HG03354 (cell line): ENCODE data around the gene COPE.
"Not testable (repeated sequence)": the region's sequence is repeated elsewhere in the genome, so short reads cannot be mapped to it uniquely, and the experiment has no call there.

Source experiments
- ATAC-seq: cut with Tn5 transposase; IDR thresholded peaks from one replicate; pipeline ENCODE4 v1.9.1; 2021; ENCODE audit warnings: mild to moderate bottlenecking; ENCODE audit not compliant: unreplicated experiment, poor library complexity, severe bottlenecking

Gene COPE

GRCh38 chr19:18941628-18942354 is 22.6 kb upstream of the COPE start:
- no peak for ATAC-seq

GRCh38 chr19:18940769-18941627 is 21.8 kb upstream of the COPE start, which contains the start of gene HOMER3:
Gene HOMER3, minus strand, starts transcription at chr19:18941217. Its CDS starts 2,235 bp downstream, at chr19:18938982.
- no peak for ATAC-seq

- ATAC-seq, result no peak
These were observed 21.0 kb upstream of the COPE start for GRCh38 chr19:18939922-18940768.

GRCh38 chr19:18939163-18939562 is 20.0 kb upstream of the COPE start:
- ATAC-seq, result no peak

GRCh38 chr19:18933297-18933696 is 14.1 kb upstream of the COPE start:
- no peak for ATAC-seq

GRCh38 chr19:18932216-18932841 is 13.1 kb upstream of the COPE start:
- peak; percentile 50 for ATAC-seq

GRCh38 chr19:18931316-18932162 is 12.4 kb upstream of the COPE start:
- ATAC-seq, result no peak

GRCh38 chr19:18929311-18929710 is 10.1 kb upstream of the COPE start:
- ATAC-seq, result no peak

- no peak for ATAC-seq
These were observed 9.0 kb upstream of the COPE start for GRCh38 chr19:18928018-18928805.

GRCh38 chr19:18924684-18925213 is 5.6 kb upstream of the COPE start:
- ATAC-seq, result no peak

- ATAC-seq, result no peak
These were observed 3.2 kb upstream of the COPE start for GRCh38 chr19:18922228-18922985.

- no peak for ATAC-seq
These were observed 2.4 kb upstream of the COPE start for GRCh38 chr19:18921593-18921992.

GRCh38 chr19:18920400-18920799 is 1.2 kb upstream of the COPE start:
- no peak for ATAC-seq

GRCh38 chr19:18919900-18920214 is 670 bp upstream of the COPE start:
- peak; percentile 24 for ATAC-seq

- not testable (repeated sequence) for ATAC-seq
These were observed 1.6 kb downstream of the COPE start for GRCh38 chr19:18917593-18917992.

GRCh38 chr19:18915639-18916038 is 3.5 kb downstream of the COPE start:
- ATAC-seq, result no peak

- ATAC-seq, result no peak
These were observed 5.7 kb downstream of the COPE start for GRCh38 chr19:18913466-18913865.
